Measurements from ENCODE around the gene HM13.
A peak's percentile ranks its signal among the peaks of the same experiment; 100 is the strongest.
"Not testable (repeated sequence)": the region's sequence is repeated elsewhere in the genome, so short reads cannot be mapped to it uniquely, and the experiment has no call there.

Gene HM13

GRCh38 chr20:31543966-31544598 lies 29.8 kb downstream of the HM13 start:
- DNase-seq: no peak

GRCh38 chr20:31544600-31544999 lies 30.4 kb downstream of the HM13 start:
- DNase-seq: no peak

- DNase-seq: not testable (repeated sequence)
These were observed 31.4 kb downstream of the HM13 start for GRCh38 chr20:31545621-31546040.

GRCh38 chr20:31547017-31547675 lies 32.9 kb downstream of the HM13 start:
- peak; percentile 81 for DNase-seq

GRCh38 chr20:31547720-31548298 lies 33.6 kb downstream of the HM13 start:
- DNase-seq: no peak

- DNase-seq: no peak
These were observed 34.7 kb downstream of the HM13 start for GRCh38 chr20:31548820-31549512.

GRCh38 chr20:31549513-31549880 lies 35.3 kb downstream of the HM13 start:
- DNase-seq: no peak

GRCh38 chr20:31550099-31550498 lies 35.9 kb downstream of the HM13 start:
- no peak for DNase-seq

- no peak for DNase-seq
These were observed 37.2 kb downstream of the HM13 start for GRCh38 chr20:31551163-31552081.

- DNase-seq: no peak
These were observed 41.0 kb downstream of the HM13 start for GRCh38 chr20:31555203-31555775.

- no peak for DNase-seq
These were observed 45.5 kb downstream of the HM13 start for GRCh38 chr20:31559704-31560093.

GRCh38 chr20:31560094-31560745 lies 46.0 kb downstream of the HM13 start:
- peak; percentile 83 for DNase-seq

- no peak for DNase-seq
These were observed 46.7 kb downstream of the HM13 start for GRCh38 chr20:31560746-31561598.

- no peak for DNase-seq
These were observed 48.0 kb downstream of the HM13 start for GRCh38 chr20:31562241-31562640.

- no peak for DNase-seq
These were observed 50.0 kb downstream of the HM13 start for GRCh38 chr20:31564284-31564683.

- DNase-seq: no peak
These were observed 51.6 kb downstream of the HM13 start for GRCh38 chr20:31565699-31566318.

GRCh38 chr20:31566319-31566657 lies 52.0 kb downstream of the HM13 start:
- no peak for DNase-seq

GRCh38 chr20:31566658-31567379 lies 52.6 kb downstream of the HM13 start:
- DNase-seq: peak; percentile 21

GRCh38 chr20:31567380-31567720 lies 53.1 kb downstream of the HM13 start:
- DNase-seq: no peak
